ENCODE results near the gene PTPRM.

Gene PTPRM

DNA sequence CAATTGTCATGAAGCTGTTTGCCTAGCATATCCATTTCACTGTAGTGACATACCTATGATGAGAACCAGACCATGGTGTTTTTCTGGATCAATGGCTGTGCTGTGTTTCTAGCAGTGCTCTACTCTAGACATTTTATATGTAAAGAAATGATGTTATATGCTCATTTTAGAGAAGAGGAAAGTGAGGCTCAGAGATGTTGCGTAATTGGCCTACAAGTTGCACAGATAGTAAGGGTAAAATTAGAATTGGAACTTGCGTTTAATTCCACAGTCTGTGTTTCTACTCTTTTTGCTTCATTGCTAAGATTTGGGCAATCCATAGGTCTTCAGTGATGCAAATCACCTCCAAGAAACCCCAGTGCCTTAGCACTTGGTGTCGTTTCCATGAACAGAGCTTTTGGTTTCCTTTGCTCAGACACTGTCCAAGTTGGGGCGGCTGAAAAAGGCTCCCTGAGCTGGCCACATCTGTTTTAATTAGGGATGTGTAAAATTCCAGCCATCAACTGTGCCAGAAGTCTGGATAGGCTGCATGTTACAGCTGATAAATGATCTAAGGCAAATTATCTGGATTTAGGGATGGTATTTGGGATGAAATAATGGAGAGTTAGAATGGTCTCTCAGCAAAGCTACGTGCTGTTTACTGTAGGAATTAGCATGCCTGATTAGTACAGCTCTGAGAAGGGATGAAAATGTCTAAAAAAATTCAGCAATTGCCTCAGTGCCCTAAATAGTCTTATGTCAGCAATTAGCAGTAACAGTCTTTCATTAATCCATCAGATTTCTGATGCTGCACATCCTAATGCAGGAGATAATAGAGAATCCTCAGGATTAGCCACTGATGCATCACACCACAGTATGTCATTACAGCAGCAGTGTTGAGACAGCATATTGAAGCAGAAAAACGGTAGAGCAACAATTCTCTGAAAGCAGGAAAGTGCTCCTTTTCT lies 65.3 kb downstream of the PTPRM start:
- DNase-seq: no peak

DNA sequence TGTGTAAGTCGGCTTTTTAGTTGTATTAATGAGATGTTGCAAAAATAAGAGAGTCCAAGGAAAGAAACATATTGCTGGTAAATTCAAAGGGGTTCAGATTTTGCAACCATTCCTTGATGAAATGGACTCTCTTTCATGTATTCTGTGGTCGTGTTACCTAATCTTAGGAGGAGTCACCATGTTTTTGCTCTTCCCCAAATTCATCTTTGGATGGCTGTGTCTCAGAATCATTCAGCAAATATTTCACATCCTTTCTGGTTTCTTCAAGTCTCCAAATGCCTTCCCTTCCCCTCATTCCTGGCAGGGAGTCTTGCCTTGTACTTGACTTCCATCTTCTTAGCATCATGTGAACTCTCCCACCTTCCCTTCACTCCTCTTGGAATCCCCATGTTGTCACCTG lies 66.1 kb downstream of the PTPRM start:
- DNase-seq: no peak

DNA sequence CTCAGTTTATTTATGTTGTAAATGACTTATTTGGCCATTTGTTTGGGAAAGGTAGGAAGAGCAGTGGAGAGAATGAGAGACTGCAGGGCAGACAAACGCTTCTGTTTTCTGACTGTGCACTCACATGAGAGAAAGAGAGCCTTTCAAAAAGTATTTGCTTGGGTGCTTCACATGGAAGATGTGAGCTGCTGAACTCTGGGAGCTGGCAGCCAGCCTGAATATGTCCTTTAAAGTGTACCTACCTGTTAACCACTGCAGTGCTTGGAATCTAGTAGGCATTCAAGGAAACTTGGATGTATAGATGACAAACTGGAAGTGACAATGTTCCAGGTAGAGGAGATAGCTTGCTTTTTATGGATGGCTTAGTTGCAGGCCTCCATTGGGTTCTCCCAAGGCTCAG lies 68.8 kb downstream of the PTPRM start:
- DNase-seq: no peak

DNA sequence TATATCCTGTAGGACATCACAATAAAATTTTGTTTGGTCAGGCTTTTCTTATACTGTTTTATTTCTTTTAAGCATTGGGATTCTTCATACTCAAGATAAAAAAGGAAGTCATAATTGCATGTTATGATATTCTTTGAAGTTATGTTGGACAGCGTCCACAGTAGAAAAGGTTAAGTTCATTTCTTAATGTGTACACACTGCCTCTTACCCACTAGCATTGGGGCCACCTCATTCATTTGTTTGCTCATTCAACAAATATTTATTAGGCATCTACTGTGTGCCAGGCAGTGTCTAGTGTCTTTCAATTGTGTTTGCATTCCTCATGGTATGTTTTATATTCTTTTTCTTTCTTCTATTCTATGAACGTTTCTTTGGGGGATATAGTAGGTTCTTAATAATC lies 70.2 kb downstream of the PTPRM start:
- DNase-seq: no peak

DNA sequence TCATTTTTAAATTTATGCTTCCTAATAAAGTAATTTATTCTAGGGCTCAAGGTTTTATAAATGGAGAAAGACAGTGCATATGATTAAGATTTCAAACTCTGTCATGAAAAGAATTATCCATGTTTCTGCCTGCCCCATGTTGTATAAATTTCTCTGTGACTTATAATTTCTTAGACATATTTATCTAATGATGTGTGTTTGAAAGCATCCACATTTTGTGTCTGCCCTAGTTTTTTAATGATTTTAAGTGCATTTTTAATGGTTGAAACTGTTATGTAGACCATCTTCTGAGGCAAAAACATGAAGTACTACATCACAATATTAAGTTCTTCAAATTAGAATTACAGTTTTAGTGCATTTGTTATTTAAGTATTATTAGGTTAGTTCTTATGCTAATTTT lies 71.2 kb downstream of the PTPRM start:
- DNase-seq: no peak

DNA sequence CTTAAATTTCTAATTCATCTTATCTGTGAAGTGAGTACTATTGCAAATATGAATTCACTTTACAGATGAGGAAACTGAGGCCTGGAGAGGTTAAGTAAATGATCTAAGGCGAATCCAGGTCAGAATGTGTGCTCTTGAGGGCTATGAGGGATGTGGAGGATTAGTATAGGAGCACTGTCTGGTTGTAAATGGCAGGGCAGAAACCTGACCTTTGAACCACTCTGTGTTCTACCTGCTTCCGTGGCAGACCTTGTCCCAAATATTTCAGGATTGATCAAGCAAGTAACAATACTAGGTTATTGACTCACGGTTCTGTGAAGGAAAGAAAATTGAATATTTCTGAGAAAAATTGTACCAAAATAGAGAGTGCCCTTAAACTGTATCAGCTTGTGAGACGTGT lies 74.7 kb downstream of the PTPRM start:
- DNase-seq: no peak

DNA sequence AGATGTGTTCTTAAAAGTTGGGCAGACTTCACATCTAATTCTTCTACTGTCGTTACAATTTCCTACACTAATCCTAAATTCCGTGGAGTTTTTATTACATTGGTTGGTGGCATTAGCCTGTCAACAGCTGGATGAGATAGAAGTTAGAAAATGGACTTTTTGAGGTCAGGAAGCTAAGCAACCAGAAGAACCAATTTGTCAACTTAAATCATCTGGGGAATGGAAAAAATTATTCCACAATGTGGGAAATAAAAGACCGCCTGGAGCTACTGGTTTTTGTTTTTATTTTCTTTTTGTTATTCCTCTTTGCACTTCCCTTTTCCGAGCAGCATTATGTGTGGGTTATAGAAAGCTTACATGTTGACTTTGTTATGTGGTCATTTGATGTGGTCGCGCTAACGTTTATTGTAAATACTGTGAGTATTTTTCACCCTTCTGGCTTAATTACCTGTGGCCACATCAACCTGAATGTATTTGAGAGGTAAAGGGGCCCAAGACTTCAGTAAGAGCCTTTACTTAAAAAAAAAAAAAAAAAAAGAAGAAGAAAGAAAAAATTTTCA lies 75.3 kb downstream of the PTPRM start:
- DNase-seq: no peak

DNA sequence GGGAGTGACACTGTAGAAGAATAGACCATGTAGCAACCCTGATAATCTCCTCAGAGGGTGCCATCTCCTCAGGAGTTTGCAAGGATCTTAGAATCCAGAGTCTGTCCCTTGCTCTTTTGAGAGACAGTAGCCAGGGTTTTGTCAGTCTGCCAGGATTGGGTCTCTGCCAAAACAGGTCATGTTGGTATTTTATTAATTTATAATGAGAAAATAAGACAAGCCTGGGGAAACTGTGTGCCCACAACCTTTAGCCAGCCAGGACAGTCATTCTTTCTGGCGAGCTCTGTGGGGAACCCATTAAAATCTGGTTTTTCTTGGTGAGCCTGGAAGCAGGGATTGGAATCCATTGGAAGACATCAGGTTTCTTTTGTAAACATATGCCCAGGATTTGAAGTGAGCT lies 78.6 kb downstream of the PTPRM start:
- DNase-seq: no peak

DNA sequence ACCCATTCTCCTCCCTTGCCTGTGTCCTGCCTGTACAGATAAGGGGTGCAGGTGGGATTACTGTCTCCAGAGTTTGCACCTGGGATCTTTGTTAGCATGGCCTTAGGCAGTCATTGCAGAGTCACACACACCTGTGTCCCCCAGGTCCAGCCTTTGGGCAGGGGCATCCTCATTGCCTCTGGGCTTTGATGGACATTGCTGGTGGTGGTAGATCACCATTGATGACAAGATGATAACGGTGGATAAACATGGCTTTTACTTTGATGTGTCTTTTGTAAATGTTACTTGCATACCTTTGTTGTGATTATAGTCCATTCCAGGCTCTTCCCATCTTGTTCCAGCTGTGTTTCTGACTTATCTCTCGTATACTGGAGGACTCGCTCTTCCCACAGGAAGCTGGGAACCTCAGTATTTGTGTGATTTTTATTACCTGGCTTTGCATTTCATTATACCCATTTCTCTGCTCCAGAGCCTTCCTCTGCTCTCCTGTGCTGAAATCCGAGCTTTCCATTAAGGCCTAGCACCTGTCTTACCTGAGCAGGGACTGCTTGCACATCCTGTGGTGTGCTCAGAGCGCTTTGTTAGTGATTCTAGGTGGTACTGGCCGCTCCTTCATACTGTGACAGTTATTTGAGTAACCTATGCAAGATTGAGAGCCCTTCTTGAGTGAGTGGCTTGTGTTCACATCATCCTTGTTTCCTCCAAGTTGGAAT lies 79.2 kb downstream of the PTPRM start:
- no peak for DNase-seq

DNA sequence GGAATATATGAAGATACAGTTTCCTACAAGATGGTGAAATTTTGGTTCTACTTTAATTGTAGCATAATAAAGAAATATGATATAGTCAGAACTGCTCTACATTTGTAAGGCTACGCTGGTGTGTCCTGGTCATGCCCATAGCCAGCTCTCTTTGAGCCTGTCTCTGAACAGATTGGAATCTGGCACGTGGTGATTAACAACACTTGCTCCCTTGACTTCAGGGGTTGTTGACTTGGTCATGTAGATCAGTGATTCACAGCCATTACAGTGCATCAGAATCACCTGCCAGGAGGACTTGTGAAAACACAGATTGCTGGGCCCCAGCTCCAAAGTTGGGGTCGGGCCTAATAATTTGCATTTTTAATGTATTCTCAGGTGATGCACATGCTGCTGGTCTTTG lies 80.4 kb downstream of the PTPRM start:
- no peak for DNase-seq

DNA sequence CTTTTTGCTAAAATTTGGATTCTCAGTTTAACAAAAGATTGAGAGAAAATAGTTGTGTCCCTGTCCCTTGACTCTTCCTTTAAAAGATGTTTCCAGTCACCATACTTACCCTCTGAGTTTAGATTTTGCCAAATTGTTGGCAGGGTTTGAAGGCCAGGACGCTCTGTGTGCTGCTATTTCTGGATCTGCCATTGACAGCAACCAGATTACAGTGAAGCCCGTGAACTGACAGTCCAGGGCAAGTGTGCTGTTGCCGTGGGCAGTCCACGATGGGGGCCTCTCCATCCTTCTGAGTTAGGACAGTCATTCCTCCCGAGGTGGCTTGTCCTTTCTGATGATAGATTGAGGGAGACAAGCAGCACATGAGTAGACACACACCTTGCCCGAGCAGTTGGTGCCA lies 89.9 kb downstream of the PTPRM start:
- no peak for DNase-seq

DNA sequence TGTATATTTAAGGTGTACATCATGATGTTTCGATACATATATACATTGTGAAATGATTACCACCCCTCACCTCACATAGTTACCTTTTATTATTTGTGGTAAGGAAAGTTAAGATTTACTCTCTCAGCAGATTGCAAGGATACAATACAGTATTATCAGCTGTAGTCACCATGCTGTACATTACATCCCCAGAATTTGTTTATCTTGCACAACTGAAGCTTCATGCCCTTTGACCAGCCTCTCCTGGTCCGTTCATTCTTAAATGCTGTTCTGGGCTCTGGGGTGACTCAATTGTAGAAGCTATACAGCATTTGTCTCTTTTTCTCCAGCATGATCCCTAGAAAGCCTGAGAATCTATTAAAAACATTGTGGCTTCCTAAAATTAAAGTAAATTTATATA lies 90.8 kb downstream of the PTPRM start:
- DNase-seq: no peak

DNA sequence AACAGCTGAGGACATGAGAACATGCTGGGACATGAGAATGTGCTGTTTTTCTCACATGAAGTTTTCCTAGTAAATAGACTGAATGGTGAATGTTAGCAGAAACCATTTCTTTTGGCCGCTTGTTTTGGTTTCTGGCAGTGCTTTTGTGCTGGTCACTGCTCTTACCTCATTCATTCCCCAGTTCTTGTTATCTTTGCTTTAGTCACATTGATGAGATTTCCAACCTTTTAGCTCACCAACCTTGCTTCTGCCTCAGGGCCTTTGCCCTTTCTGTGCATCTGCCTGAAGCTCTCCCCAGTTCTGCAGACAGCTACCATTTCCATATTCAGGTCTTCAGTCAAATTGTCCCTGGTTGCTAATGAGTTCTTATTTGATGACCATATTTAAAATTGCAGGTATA lies 91.6 kb downstream of the PTPRM start:
- DNase-seq: no peak

DNA sequence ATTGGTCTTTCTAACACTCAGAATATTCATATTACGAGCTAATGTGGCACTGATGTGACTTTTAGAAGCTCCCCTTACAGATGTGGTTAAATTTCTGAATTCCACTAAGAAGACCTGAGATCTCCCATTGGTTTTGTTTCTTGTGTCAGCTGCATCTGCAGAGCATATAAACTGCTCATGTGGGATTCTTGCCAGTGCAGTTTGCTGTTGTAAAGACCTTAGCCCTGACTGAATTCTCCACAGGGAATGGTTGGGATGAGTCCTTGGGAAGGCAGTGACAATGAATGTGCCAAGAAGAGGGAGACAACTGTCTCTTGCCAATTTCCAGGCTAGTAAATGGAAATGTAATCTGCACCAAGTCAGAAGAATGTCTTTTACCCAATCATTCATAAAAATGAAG lies 94.1 kb downstream of the PTPRM start:
- DNase-seq: no peak

DNA sequence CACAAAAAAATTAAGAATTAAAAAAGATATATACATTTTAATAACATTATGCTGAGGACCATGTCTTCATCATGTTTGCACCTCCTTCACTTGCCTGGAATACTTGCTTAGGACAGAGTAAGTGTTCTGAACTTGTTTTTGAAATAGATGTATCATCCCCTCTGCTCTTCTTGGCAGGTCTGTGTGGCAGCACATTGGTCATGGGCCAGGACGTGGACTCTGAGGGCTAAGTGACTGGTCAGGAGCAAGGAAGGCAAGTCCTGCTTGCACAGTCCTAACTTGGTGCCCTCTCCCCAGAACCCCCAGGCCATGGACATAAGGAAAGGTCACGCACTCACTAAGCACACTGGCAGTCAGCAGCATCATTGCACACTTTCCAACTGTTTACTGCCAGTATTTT lies 95.8 kb downstream of the PTPRM start:
- no peak for DNase-seq

DNA sequence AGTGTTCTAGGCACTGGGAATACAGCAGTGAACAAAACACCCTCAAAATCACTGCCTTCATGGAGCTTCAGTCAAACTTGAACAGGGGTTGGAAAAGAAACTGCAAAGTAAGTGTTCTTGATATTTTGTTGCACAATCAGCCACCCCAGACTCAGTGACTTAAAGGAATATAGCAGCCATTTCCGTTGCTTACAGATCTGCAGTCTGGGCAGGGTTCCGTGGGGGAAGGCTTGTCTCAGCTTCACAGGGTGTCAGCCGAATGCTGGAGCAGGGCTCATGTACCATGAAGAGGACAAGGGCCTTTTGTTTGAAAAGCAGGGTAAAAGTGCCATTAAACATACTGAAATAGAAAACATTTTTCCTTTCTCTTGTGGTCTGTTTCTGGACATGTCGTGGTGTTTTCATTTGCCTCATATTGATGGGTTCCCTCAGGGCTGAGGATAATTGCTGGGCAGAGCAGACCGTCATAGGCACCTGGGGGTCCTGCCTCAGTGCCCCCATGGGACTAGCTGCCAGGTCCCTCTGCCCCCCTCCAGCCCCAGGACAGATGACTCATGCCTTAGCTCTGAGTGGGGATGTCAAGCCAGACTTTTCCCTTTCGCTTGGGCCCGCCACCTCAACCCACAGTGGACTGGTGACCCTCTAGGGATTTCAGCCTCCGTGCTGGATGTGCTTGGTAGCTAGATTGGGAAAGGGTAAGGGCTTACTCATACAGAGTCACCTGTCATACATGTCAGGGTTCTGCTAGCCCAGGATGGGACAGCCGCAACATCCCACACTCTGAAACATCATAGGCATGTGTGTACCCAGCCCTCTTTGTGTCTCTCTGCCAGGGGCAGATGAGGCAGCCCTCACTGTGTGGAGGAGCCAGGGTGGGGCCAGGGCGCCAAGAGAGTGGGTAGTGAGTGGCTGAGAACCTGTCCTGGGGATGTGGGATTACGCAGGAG lies 96.5 kb downstream of the PTPRM start:
- DNase-seq: no peak

DNA sequence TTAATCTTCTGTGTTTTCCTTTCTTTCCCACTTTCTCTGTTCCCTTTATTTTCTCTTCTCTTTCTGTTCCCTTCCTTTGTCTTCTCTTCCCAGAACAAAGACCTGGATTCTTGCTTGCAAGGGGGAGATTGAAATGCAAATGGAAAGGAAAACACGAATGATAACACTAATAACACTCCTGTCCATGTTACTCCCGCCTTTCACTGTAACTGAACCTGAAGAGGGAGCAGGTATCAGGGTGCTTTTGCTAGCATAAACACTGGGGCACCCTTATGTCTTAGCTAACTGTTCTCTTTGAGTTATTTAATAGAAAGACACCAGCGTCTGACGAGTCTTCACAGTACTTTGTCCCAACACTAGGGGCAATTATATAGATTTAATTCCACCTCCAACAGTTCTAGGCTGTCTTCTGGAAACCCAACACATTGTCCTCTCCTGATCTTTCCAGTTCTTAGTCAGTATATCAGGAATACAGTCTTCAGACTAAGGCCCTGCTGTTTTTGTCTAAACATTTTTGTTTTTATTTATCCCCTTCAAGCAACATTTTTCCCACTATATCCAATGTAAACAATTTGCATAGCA lies 99.2 kb downstream of the PTPRM start:
- DNase-seq: no peak

DNA sequence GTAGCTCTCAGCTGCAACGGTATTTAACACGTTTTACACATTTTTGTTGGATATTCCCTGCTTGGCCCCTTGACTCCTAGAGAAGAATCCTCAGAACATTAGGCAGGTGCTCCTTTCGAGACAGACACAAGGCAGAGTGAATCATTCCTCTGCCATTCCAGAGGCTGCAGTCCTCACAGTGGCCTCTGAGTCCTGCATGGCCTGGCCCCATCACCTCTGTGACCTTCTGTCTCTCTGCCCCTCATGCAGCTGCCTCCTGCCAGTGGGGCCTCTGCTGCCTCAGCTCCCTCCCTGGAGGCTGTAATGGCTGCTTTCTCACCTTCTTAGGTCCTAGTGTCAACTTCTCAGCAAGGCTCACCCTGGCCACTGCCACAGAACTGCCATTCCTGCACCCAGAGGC lies 101.3 kb downstream of the PTPRM start:
- DNase-seq: no peak

DNA sequence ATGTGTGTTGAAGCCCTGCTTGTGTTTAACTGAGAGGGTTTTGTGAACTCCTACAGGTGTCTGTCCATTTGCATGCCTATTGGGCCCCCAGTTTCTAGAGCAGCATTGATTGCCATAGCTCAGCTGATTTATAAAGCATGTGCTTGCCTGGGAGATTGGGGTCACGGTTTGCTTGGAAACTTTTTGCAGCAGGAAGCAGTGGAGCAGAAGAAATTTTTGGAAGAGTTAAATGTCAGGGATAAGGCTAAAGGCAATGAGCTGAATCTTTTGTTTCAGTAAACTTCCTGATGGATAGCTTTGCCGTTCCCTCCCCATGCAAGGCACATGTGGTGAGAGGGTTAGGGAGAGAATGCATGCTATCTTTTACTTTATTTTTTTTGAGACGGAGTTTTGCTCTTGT lies 102.2 kb downstream of the PTPRM start:
- DNase-seq: no peak

DNA sequence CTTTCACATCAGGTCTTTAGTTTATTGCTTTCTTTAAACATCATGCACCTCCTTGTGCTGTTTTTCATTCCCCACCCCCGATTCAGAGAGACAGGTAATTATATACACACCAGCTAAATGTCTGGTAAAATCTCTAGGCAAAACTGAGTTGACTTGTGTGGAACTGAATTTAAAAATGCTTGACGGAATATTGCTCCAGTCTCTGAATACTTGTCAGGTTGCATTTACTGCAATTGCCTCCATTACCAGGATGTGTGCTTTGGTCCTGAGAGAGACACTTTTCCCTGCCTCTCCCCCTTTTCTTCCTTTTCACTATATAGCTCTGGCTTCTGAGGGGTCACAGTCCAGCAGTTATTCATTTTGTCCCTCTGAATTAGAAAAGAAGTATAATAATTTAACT lies 104.0 kb downstream of the PTPRM start:
- DNase-seq: no peak

DNA sequence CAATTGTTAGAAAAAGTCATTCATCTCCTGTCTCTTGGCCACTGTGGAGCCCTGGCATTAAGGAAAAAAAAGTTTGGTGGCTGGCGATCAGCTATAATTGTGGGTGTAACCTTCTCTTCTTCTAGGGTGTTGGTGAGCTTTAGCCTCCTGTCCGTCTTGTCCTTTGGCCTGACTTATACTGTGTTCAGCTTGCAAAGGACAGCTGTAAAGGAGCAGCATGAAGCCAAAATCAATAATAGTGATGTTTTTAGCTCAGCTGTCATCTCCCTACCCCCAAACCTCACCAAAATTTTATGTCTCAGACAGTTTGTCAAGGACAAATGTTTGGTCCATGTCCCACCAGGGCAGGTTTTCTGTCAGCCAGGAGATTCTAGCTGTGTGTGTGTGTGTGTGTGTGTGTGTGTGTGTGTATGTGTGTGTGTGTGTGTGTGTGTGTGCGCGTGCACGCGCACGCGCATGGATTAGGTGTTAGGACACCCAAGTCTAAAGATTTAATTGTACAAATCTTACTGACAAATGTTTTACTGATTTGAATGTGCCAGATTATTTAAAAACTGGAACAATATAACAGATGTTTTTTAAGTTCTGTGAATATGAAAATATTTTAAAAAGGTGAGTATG lies 109.2 kb downstream of the PTPRM start:
- no peak for DNase-seq

DNA sequence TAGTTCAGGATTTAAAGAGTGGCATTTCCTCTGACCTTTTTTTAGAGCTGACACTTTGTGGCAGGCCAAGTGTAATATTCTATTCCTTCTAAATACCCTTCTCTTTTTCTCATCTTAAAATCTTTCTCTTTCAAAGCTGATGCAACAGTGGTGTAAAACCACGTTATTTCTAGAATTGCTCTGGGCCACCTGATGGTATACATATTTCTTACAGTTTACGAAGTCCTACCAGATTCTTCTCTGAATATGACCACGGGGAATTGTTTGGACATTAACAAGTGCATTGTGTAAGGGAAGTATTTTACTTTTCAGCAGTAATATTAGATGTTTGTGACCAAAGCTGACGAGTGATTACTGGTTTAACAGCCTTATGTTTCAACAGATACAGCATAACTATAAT lies 109.9 kb downstream of the PTPRM start:
- DNase-seq: no peak

Measured in femur (tissue), 1 donor.